Vagina (tissue), 2 donors: Measurements from ENCODE around the gene SGTA. TPM values are rescaled to one million over a fixed set of nuclear protein-coding genes. Genes with fewer than 3 reads are reported as not detected.

Experiments
- DNase-seq, 2 donors: peaks; one replicate each; pipeline ENCODE4 v3.0.0-alpha.2; 2017; ENCODE audit errors: extremely low spot score in 2 of 2
- H3K27ac ChIP-seq: fragments of 200-600 bp; sonication (generic); one replicate; pipeline ENCODE4 v1.5.1; 2019
- H3K27me3 ChIP-seq: fragments of 200-600 bp; sonication (generic); one replicate; pipeline ENCODE4 v1.5.1; 2019
- H3K36me3 ChIP-seq, 2 donors: fragments of 200-600 bp; sonication (generic); one replicate each; pipeline ENCODE4 v1.5.1; 2017 to 2019
- H3K4me1 ChIP-seq: fragments of 200-600 bp; sonication (generic); one replicate; pipeline ENCODE4 v1.5.1; 2019
- H3K4me3 ChIP-seq, 2 donors: fragments of 200-600 bp; sonication (generic); 1 replicate in 1 of 2; 2 replicates in 1 of 2; pipeline ENCODE4 v1.5.1; 2016 to 2019
- H3K9me3 ChIP-seq: fragments of 200-600 bp; sonication (generic); one replicate; pipeline ENCODE4 v1.5.1; 2019
- POLR2A ChIP-seq, 2 donors: fragments of 450-650 bp; IDR thresholded peaks; one replicate each; pipeline ENCODE4 v1.6.1; 2017; ENCODE audit warnings: antibody characterized with exemption in 2 of 2, mild to moderate bottlenecking in 2 of 2, moderate library complexity in 2 of 2
- POLR2AphosphoS5 ChIP-seq, 2 donors: sonication (generic); formaldehyde crosslinking; IDR thresholded peaks; one replicate each; pipeline ENCODE4 v1.9.0; 2017; ENCODE audit warnings: antibody characterized with exemption in 2 of 2, mild to moderate bottlenecking in 2 of 2, low read depth in 1 of 2; ENCODE audit not compliant: insufficient read depth in 1 of 2
- intact Hi-C: fragments of 100-400 bp; cut with DNase I; formaldehyde crosslinking; loops from one replicate; pipeline ENCODE4 v1.15.1; 2023
- total RNA-seq: library from RNA; depleted of rRNA; stranded (reverse); fragments of >200 nt; gene quantifications from one replicate; pipeline ENCODE4 v1.2.3, GENCODE V29; 2016
- TF ChIP-seq, protein P1 (sequence below), 3 experiments: fragments of 450-650 bp in 2 of 3; fragments of 200-600 bp in 1 of 3; sonication (generic) in 1 of 3; IDR thresholded peaks; one replicate each; pipeline ENCODE4 v1.5.1; 2017 to 2019; ENCODE audit warnings: antibody characterized with exemption in 3 of 3, mild to moderate bottlenecking in 2 of 3, moderate library complexity in 2 of 3

SGTA gene
- total RNA-seq, 1 donor from 2014 or later: 58.4 TPM

DNA sequence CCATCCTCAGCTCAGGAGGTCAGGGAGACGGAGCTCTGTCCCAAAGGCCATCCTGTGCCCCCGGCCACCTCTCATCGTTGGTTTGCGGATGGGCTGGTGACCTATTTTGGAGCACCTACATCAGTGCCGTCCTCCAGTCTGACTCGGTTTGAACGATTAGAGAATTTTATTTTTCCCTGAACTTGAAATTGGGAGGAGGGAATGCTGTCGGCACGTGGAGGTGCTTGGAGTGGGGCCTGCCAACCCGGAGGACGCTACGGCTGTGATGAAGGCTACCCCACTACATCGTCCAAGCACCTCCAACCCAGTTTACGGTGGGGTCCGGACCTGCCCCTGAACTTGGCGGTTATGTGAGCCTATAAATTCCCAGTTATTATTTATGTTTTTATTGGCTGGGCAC, 33.6 kb upstream of the SGTA start:
- Histone ChIP-seq H3K4me3 (no peak overlapping the region), H3K27me3 (no peaks in the 10 kb centered on the region), H3K36me3 (no peaks in the 10 kb centered on the region), H3K27ac (no peak overlapping the region), H3K9me3 (no peaks in the 10 kb centered on the region), H3K4me1 (peaks cover 13% of the 10 kb centered on the region)
- no peak for TF ChIP-seq POLR2AphosphoS5 (IDR thresholded peaks at IDR 0.05; ENCODE audit: insufficient read depth in 1 of 2, low read depth in 1 of 2)
- no peak for TF ChIP-seq POLR2A (IDR thresholded peaks at IDR 0.05)
- DNase-seq: no peak
- intact Hi-C loops: no loop called here

DNA sequence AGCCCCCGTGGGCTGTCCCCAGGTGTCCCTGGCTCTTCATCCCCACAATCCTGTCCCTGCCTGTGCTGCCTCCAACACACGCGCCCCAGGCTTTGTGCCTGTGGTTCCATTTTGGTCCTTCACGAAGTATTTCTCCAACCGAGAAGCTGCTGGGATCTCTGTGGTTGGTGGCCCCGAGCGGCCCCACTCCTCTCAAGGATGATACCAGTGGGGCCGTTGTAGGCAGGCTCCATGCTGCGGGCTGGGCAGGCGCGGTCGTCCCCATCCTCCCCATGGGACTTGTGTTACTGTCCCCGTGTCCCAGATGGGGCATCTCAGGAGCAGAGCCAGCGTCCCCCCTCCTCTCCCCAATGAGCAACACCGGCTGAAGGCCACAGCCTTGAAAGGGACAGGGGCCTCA, 32.9 kb upstream of the SGTA start:
- DNase-seq: no peak
- TF ChIP-seq POLR2AphosphoS5 (IDR thresholded peaks at IDR 0.05; ENCODE audit: insufficient read depth in 1 of 2, low read depth in 1 of 2): no peak
- Histone ChIP-seq H3K4me1 (peaks cover 9% of the 10 kb centered on the region), H3K9me3 (no peaks in the 10 kb centered on the region), H3K4me3 (no peak overlapping the region), H3K27ac (no peak overlapping the region), H3K36me3 (no peaks in the 10 kb centered on the region), H3K27me3 (no peaks in the 10 kb centered on the region)
- intact Hi-C loops: no loop called here

DNA sequence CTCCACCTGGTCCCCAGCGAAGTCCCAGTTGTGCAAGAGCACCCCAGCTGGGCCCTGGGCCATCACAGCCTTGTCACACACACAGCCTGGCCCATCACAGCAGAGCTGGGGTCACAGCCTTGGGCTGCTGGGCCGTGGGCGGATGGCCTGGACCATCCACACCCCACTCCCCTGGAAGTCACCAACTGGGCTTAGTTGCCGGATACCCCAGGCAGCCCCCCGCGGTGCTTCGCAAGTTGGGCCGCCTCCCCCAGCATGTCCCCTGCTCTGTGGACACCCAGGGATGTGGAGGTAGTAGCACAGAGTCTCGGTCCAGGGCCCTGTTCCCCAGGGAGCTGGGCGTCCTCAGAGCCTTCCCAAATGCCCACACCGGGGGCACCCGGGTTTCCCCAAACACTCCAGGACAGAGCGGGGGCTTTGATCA, 32.1 kb upstream of the SGTA start:
- no peak overlapping the region for H3K4me3 ChIP-seq
- H3K36me3 ChIP-seq: no peaks in the 10 kb centered on the region
- no peaks in the 10 kb centered on the region for H3K27me3 ChIP-seq
- H3K27ac ChIP-seq: no peak overlapping the region
- intact Hi-C loops: no loop called here
- no peaks in the 10 kb centered on the region for H3K9me3 ChIP-seq
- TF ChIP-seq, protein P1, sequence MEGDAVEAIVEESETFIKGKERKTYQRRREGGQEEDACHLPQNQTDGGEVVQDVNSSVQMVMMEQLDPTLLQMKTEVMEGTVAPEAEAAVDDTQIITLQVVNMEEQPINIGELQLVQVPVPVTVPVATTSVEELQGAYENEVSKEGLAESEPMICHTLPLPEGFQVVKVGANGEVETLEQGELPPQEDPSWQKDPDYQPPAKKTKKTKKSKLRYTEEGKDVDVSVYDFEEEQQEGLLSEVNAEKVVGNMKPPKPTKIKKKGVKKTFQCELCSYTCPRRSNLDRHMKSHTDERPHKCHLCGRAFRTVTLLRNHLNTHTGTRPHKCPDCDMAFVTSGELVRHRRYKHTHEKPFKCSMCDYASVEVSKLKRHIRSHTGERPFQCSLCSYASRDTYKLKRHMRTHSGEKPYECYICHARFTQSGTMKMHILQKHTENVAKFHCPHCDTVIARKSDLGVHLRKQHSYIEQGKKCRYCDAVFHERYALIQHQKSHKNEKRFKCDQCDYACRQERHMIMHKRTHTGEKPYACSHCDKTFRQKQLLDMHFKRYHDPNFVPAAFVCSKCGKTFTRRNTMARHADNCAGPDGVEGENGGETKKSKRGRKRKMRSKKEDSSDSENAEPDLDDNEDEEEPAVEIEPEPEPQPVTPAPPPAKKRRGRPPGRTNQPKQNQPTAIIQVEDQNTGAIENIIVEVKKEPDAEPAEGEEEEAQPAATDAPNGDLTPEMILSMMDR (IDR thresholded peaks at IDR 0.05): no peak
- no peak for TF ChIP-seq POLR2AphosphoS5 (IDR thresholded peaks at IDR 0.05; ENCODE audit: insufficient read depth in 1 of 2, low read depth in 1 of 2)
- TF ChIP-seq POLR2A (IDR thresholded peaks at IDR 0.05): no peak
- DNase-seq: no peak
- H3K4me1 ChIP-seq: peaks cover 2% of the 10 kb centered on the region

GRCh38 chr19:2814426-2814825, 31.4 kb upstream of the SGTA start:
- DNase-seq: no peak
- Histone ChIP-seq H3K4me1 (no peaks in the 10 kb centered on the region), H3K27ac (no peak overlapping the region), H3K9me3 (no peaks in the 10 kb centered on the region), H3K4me3 (no peak overlapping the region), H3K36me3 (no peaks in the 10 kb centered on the region), H3K27me3 (no peaks in the 10 kb centered on the region)
- TF ChIP-seq POLR2AphosphoS5 (IDR thresholded peaks at IDR 0.05; ENCODE audit: insufficient read depth in 1 of 2, low read depth in 1 of 2) (no peak), POLR2A (IDR thresholded peaks at IDR 0.05) (no peak)
- TF ChIP-seq, protein P1 (IDR thresholded peaks at IDR 0.05): no peak
- intact Hi-C loops: no loop called here

GRCh38 chr19:2813235-2814160, 30.4 kb upstream of the SGTA start:
- H3K4me1 ChIP-seq: no peaks in the 10 kb centered on the region
- peaks cover 0 to 8% of the 10 kb centered on the region in 2 donors for H3K36me3 ChIP-seq
- no peaks in the 10 kb centered on the region for H3K27me3 ChIP-seq
- TF ChIP-seq POLR2AphosphoS5 (IDR thresholded peaks at IDR 0.05; ENCODE audit: insufficient read depth in 1 of 2, low read depth in 1 of 2): no peak
- no peak for TF ChIP-seq POLR2A (IDR thresholded peaks at IDR 0.05)
- TF ChIP-seq, protein P1 (IDR thresholded peaks at IDR 0.05): no peak
- intact Hi-C loops: no loop called here
- H3K27ac ChIP-seq: no peak overlapping the region
- H3K4me3 ChIP-seq: no peak overlapping the region
- no peaks in the 10 kb centered on the region for H3K9me3 ChIP-seq
- DNase-seq: no peak
